SK-N-SH treated with all-trans-retinoic acid at 6 μM for 48 hours (cell line): ENCODE data around the gene CHPF2.

Experiments
- ATAC-seq: fragments of 200-7000 bp; cut with Tn5 transposase; 3 replicates; pipeline ENCODE4 v1.9.1; 2020; ENCODE audit warnings: mild to moderate bottlenecking, moderate library complexity
- ARNTL ChIP-seq: fragments of 450-650 bp; formaldehyde crosslinking; IDR thresholded peaks from 2 replicates; pipeline ENCODE4 v1.5.0; 2020; ENCODE audit warnings: low read depth, mild to moderate bottlenecking, moderate library complexity, borderline replicate concordance
- BACH2 ChIP-seq: fragments of 250-450 bp; sonication (Bioruptor Pico); IDR thresholded peaks from 2 replicates; pipeline ENCODE4 v1.9.0; 2021; ENCODE audit warnings: mild to moderate bottlenecking, borderline replicate concordance
- ESRRG ChIP-seq: fragments of 250-450 bp; sonication (Bioruptor Pico); IDR thresholded peaks from 2 replicates; pipeline ENCODE4 v1.6.1; 2021; ENCODE audit warnings: mild to moderate bottlenecking
- GLIS3 ChIP-seq: fragments of 250-450 bp; sonication (Bioruptor Pico); IDR thresholded peaks from 2 replicates; pipeline ENCODE4 v1.5.0; 2020; ENCODE audit warnings: mild to moderate bottlenecking, moderate library complexity
- ISL1 ChIP-seq: fragments of 250-450 bp; sonication (Bioruptor Pico); IDR thresholded peaks from 2 replicates; pipeline ENCODE4 v2.1.2; 2022; ENCODE audit warnings: mild to moderate bottlenecking, moderate library complexity
- PPARA ChIP-seq: fragments of 250-450 bp; sonication (Bioruptor Pico); IDR thresholded peaks from 2 replicates; pipeline ENCODE4 v1.5.0; 2020; ENCODE audit warnings: mild to moderate bottlenecking, borderline replicate concordance
- RARB ChIP-seq: fragments of 250-450 bp; sonication (Bioruptor Pico); IDR thresholded peaks from 2 replicates; pipeline ENCODE4 v1.8.0; 2021; ENCODE audit warnings: mild to moderate bottlenecking, moderate library complexity
- TCF4 ChIP-seq: fragments of 250-450 bp; sonication (Bioruptor Pico); IDR thresholded peaks from 2 replicates; pipeline ENCODE4 v1.8.0; 2021; ENCODE audit warnings: mild to moderate bottlenecking, moderate library complexity, borderline replicate concordance
- TOX ChIP-seq: fragments of 250-450 bp; sonication (Bioruptor Pico); IDR thresholded peaks from 2 replicates; pipeline ENCODE4 v1.8.0; 2021; ENCODE audit warnings: mild to moderate bottlenecking, moderate library complexity, borderline replicate concordance
- ZC3H10 ChIP-seq: fragments of 250-450 bp; sonication (Bioruptor Pico); IDR thresholded peaks from 2 replicates; pipeline ENCODE4 v1.5.1; 2021; ENCODE audit warnings: mild to moderate bottlenecking, moderate library complexity
- ZNF565 ChIP-seq: fragments of 450-650 bp; formaldehyde crosslinking; conservative IDR thresholded peaks from 2 replicates; pipeline ENCODE4 v1.5.0; 2020; ENCODE audit warnings: low read depth, mild to moderate bottlenecking, moderate library complexity
- TF ChIP-seq, protein P1 (sequence below): fragments of 250-450 bp; sonication (Bioruptor Pico); IDR thresholded peaks from 2 replicates; pipeline ENCODE4 v1.5.0; 2020; ENCODE audit warnings: mild to moderate bottlenecking, moderate library complexity
- TF ChIP-seq, protein P2 (sequence below): fragments of 250-450 bp; sonication (Bioruptor Pico); IDR thresholded peaks from 2 replicates; pipeline ENCODE4 v1.8.0; 2021; ENCODE audit warnings: low read depth, mild to moderate bottlenecking, moderate library complexity, borderline replicate concordance
- TF ChIP-seq, protein P3 (sequence below): fragments of 250-450 bp; sonication (Bioruptor Pico); IDR thresholded peaks from 2 replicates; pipeline ENCODE4 v1.5.1; 2021; ENCODE audit warnings: mild to moderate bottlenecking, moderate library complexity
- TF ChIP-seq, protein P4 (sequence below): fragments of 250-450 bp; sonication (Bioruptor Pico); IDR thresholded peaks from 2 replicates; pipeline ENCODE4 v1.8.0; 2020; ENCODE audit warnings: mild to moderate bottlenecking, moderate library complexity, borderline replicate concordance

CHPF2 gene

DNA sequence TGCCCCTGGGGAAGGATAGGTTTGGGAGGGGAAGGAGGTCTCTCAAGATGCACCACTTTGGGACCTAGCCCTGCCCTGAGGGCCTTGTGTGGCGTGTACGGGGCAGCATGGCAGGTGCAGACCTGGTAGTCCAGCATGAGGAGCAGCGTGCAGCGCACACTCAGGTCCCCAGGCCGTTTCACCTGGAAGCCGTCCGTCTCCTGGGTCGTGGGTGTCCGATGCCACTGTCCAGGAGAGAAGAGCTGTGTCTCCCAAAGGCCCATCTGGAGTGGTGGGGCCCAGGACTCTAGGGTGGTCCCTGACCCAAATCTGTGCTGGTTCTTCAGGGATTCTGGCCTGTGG, 9.4 kb downstream of the CHPF2 start (continued):
- TF ChIP-seq, protein P1, sequence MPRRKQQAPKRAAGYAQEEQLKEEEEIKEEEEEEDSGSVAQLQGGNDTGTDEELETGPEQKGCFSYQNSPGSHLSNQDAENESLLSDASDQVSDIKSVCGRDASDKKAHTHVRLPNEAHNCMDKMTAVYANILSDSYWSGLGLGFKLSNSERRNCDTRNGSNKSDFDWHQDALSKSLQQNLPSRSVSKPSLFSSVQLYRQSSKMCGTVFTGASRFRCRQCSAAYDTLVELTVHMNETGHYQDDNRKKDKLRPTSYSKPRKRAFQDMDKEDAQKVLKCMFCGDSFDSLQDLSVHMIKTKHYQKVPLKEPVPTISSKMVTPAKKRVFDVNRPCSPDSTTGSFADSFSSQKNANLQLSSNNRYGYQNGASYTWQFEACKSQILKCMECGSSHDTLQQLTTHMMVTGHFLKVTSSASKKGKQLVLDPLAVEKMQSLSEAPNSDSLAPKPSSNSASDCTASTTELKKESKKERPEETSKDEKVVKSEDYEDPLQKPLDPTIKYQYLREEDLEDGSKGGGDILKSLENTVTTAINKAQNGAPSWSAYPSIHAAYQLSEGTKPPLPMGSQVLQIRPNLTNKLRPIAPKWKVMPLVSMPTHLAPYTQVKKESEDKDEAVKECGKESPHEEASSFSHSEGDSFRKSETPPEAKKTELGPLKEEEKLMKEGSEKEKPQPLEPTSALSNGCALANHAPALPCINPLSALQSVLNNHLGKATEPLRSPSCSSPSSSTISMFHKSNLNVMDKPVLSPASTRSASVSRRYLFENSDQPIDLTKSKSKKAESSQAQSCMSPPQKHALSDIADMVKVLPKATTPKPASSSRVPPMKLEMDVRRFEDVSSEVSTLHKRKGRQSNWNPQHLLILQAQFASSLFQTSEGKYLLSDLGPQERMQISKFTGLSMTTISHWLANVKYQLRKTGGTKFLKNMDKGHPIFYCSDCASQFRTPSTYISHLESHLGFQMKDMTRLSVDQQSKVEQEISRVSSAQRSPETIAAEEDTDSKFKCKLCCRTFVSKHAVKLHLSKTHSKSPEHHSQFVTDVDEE (CRISPR knock-in tag) = no peak
- TF ChIP-seq ZNF565 (CRISPR knock-in tag) (no peak), RARB (no peak), PPARA (no peak)
- TF ChIP-seq, protein P2, sequence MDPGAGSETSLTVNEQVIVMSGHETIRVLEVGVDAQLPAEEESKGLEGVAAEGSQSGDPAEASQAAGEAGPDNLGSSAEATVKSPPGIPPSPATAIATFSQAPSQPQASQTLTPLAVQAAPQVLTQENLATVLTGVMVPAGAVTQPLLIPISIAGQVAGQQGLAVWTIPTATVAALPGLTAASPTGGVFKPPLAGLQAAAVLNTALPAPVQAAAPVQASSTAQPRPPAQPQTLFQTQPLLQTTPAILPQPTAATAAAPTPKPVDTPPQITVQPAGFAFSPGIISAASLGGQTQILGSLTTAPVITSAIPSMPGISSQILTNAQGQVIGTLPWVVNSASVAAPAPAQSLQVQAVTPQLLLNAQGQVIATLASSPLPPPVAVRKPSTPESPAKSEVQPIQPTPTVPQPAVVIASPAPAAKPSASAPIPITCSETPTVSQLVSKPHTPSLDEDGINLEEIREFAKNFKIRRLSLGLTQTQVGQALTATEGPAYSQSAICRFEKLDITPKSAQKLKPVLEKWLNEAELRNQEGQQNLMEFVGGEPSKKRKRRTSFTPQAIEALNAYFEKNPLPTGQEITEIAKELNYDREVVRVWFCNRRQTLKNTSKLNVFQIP (CRISPR knock-in tag) = no peak

DNA sequence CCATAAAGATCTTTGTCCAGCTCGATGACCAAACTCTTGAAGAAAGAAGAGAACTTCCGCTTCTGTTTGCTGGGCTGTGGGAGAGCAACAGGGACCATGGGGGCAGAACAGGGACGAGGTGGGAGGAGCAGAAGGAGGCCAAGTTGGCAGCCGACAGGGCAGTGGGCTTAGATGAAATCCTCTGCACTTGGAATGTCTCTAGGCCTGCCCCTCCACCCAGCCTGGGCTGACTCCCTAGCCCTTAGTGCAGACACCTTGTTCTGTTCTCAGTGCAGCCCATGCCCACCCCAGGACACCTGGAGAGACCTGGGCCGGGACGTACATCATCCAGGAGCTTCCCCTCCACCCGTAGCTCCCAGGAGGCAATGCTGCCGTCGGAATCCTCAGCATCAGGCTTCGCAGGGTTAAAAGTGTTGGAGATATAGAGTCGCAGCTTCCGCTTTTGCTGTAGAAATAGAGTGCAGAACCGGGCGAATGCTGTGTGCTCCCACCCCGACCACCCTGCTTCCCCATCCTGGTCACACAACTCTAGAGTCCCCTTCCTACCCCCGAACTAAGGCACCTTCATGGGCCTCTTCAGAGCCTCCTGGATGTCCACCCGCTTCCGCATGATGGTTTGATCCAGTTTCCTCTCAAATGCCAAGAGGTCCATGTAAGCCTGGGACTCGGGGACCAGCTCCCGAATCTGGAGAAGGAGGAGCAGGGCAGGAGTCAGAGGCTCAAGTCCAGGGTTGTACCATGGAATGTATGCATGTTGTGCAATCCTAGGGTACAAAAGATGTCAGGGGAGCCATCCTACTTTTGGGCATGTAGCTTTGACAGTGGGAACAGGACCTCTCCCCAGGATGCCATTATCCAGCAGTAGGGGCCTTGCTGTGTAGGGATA, 10.1 kb downstream of the CHPF2 start:
- no peak for ATAC-seq
- TF ChIP-seq ZNF565 (CRISPR knock-in tag) (no peak), ESRRG (CRISPR knock-in tag) (no peak), TOX (CRISPR knock-in tag) (no peak), ARNTL (CRISPR knock-in tag) (no peak)
- TF ChIP-seq, protein P3, sequence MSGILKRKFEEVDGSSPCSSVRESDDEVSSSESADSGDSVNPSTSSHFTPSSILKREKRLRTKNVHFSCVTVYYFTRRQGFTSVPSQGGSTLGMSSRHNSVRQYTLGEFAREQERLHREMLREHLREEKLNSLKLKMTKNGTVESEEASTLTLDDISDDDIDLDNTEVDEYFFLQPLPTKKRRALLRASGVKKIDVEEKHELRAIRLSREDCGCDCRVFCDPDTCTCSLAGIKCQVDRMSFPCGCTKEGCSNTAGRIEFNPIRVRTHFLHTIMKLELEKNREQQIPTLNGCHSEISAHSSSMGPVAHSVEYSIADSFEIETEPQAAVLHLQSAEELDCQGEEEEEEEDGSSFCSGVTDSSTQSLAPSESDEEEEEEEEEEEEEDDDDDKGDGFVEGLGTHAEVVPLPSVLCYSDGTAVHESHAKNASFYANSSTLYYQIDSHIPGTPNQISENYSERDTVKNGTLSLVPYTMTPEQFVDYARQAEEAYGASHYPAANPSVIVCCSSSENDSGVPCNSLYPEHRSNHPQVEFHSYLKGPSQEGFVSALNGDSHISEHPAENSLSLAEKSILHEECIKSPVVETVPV (CRISPR knock-in tag) = no peak

DNA sequence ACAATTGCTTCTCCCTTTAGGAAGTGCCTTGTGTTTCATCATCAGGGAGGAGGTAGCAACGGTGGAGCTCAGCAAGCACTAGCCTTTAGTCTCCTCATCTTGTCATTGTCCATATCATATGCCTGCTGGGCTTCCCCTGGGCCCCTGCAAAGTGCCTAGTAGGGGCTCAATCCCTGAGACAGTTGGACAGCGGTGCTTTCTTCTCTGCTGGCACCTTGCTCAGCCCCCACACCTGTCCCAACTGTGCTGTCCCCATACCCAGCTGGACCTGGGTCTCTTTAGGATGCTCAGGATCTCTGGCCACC, 10.7 kb downstream of the CHPF2 start:
- no peak for ATAC-seq
- TF ChIP-seq, protein P1 (CRISPR knock-in tag) = no peak
- TF ChIP-seq GLIS3 (CRISPR knock-in tag) (no peak), ESRRG (CRISPR knock-in tag) (no peak)

DNA sequence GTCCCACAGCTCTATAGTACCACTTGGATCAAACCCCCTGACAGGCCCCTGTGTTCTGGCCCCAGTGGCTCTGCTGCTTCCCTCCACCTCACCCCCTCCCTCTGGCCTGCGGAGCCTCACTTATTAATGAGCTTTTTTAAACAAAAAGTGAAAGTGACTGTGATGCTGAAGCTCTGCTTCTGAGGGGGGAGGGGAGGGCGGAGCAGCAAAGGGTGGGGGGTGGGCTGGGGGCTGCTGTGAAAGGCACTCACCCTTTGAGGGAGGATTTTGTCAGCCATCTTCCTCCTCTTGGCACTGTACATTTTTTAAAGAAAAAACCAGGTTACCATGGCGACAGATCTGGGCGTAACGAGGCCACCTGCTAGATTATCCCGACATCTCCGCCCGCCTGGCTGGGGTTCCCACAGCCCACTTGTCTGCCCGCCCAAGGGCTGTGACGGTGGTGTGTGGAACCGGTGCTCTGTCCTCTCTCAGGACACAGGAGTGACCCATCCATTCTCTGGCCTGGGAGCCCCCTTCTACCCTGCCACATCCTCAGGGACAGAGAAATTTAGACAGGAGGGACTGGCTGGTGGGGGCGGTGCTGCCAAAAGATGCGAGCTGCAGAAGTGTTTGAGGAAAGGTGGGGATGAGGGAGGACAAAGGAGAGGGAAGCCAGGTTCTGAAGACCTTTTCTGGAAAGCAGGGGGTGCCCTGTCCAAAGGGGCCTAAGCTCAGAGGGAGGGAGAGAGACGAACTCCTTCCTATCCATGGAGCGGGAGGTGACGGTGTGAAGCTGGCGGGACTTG, 11.3 kb downstream of the CHPF2 start:
- ATAC-seq = no peak
- TF ChIP-seq TOX (CRISPR knock-in tag) (no peak), TCF4 (CRISPR knock-in tag) (no peak), BACH2 (CRISPR knock-in tag) (no peak), ZC3H10 (CRISPR knock-in tag) (no peak), RARB (no peak), ARNTL (CRISPR knock-in tag) (no peak), ISL1 (CRISPR knock-in tag) (no peak)
- TF ChIP-seq, protein P4, sequence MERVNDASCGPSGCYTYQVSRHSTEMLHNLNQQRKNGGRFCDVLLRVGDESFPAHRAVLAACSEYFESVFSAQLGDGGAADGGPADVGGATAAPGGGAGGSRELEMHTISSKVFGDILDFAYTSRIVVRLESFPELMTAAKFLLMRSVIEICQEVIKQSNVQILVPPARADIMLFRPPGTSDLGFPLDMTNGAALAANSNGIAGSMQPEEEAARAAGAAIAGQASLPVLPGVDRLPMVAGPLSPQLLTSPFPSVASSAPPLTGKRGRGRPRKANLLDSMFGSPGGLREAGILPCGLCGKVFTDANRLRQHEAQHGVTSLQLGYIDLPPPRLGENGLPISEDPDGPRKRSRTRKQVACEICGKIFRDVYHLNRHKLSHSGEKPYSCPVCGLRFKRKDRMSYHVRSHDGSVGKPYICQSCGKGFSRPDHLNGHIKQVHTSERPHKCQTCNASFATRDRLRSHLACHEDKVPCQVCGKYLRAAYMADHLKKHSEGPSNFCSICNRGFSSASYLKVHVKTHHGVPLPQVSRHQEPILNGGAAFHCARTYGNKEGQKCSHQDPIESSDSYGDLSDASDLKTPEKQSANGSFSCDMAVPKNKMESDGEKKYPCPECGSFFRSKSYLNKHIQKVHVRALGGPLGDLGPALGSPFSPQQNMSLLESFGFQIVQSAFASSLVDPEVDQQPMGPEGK (CRISPR knock-in tag) = no peak
